Measurements from ENCODE around the gene NAA60. TPM values are rescaled to one million over a fixed set of nuclear protein-coding genes. Genes with fewer than 3 reads are reported as not detected.

NAA60 gene
- total and polyA plus RNA-seq, 9 of the 15 experiments (the other 6 are each of a cell fraction or from before 2014, with no cell fraction given) = 2.1 to 49.4 (median 10.3) TPM

DNA sequence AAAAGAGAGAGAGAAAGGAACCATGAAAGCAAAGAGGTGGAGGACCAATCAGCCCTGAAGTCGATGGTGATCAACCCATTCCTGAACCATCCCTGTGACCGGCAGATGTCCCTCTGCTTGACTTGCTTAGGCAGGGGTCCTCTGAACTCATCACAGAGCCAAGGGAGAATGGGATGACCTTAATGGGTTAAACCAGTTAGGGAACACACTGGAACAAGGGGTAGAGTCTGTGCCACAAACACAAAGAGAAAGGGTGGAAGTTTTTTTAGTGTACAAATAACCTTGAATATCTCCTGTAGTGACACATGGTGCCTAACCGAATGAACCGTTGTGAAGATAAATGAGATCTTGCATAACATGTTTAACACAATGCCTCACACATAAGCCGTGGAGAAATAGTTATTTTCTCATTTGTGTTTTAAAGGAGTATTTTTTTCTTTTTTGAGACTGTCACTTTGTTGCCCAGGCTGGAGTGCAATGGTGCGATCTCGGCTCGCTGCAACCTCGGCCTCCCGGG, 11.2 kb downstream of the NAA60 start:
- H3K9me3 ChIP-seq (replicated peaks; ENCODE audit: control insufficient read depth, insufficient read depth, low read depth, low read length) = no peaks in the 10 kb centered on the region
- no peak overlapping the region for H3K4me2 ChIP-seq (ENCODE audit: insufficient read depth, low read length)
- TF ChIP-seq BRD9 (IDR thresholded peaks at IDR 0.05; ENCODE audit: low read depth, partially characterized antibody) (no peak), ZBTB33 (CRISPR knock-in tag; IDR thresholded peaks at IDR 0.05) (no peak), ZMIZ1 (IDR thresholded peaks at IDR 0.05; ENCODE audit: low read depth in 2 of 2, low read length in 2 of 2) (no peak), CHD1 (IDR thresholded peaks at IDR 0.05; ENCODE audit: low read length) (no peak), CEBPB (tag; IDR thresholded peaks at IDR 0.05) (0 out of 2 replicates have a peak, but pooled peaks have one; percentile 11), RBFOX2 (IDR thresholded peaks at IDR 0.05; ENCODE audit: low read depth, low read length) (no peak), SMARCA5 (IDR thresholded peaks at IDR 0.05) (no peak), KDM4B (IDR thresholded peaks at IDR 0.05; ENCODE audit: borderline replicate concordance in 2 of 2, low read depth in 1 of 2) (no peak)
- H3K4me1 ChIP-seq (replicated peaks in 1 of 2; ENCODE audit: control insufficient read depth in 2 of 2, insufficient read depth in 2 of 2, low read length in 2 of 2) = peaks cover 15 to 16% of the 10 kb centered on the region in 2 experiments; a peak in 4 of 5 replicates
- H3K36me3 ChIP-seq (ENCODE audit: control insufficient read depth, insufficient read depth, low read length) = no peaks in the 10 kb centered on the region
- no peak for ATAC-seq
- H3K9ac ChIP-seq (ENCODE audit: insufficient read depth in 1 of 2, low read depth in 2 of 2, low read length in 2 of 2) = no peak overlapping the region
- intact Hi-C loops (cut with micrococcal nuclease) = loop anchor here (5.0 kb wide), 1 partner anchor 267 kb away; the partner anchor contains the start of gene OR1F1
- H3K27ac ChIP-seq (ENCODE audit: extremely low read depth, low read depth, low read length) = no peak overlapping the region
- no peaks in the 10 kb centered on the region for H3K9me1 ChIP-seq (ENCODE audit: control insufficient read depth, insufficient read depth, low read length)
- no peaks in the 10 kb centered on the region for H3K27me3 ChIP-seq (ENCODE audit: control insufficient read depth in 2 of 2, insufficient read depth in 2 of 2, low read length in 2 of 2)
- peaks cover 6% of the 10 kb centered on the region for H4K20me1 ChIP-seq (replicated peaks; ENCODE audit: control insufficient read depth, insufficient read depth, low read length)
- no peak for FAIRE-seq
- H3K4me3 ChIP-seq = no peak overlapping the region
- WGBS (ENCODE audit: insufficient coverage, low coverage, missing lambda C conversion rate) = 71% methylated on average over 10 of the region's 10 CpGs
- H2AFZ ChIP-seq (ENCODE audit: low read depth, low read length) = no peak overlapping the region
- BruUV-seq (replicated peaks) = no TSS peak
- DNase-seq (ENCODE audit: extremely low read depth in 1 of 4, low spot score in 3 of 4) = no peak
- in situ Hi-C loops (cut with MboI) = no loop called here
- peaks cover 16% of the 10 kb centered on the region for H3K79me2 ChIP-seq (ENCODE audit: control insufficient read depth, insufficient read depth, low read length)
- ChIA-PET CTCF (ENCODE audit: low intra/inter-chr PET ratio) (no interaction called here), POLR2A (interaction anchor here (0.6 kb wide), 1 partner anchor 64 kb away, joined by 4 read pairs; no protein-coding TSS in a partner anchor)
